ENCODE data around the gene LRRC23. TPM values are rescaled to one million over a fixed set of nuclear protein-coding genes. Genes with fewer than 3 reads are reported as not detected.

The LRRC23 gene
- polyA plus RNA-seq, 1 donor from 2014 or later: 20.5 TPM

DNA sequence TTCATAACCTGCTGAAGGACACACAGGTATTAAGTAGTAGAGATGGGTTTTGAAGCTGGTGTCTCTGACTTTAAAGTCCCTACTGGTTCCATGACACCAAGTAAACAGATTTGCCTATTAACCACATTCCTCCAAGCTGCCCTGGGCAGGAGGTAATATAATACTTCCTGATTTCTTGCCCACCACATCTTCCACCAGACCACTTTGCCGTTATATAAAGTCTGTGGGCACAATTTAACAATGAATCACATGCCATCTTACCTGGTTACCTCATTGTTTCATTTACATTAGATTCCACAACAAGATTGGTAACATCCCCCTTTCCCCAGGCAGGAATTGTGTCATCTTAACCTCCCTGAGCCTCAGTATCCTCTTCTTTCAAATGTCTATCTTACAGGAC is 900 bp upstream of the LRRC23 start:
- no peaks in the 10 kb centered on the region for H3K36me3 ChIP-seq (ENCODE audit: insufficient read depth, low read length)
- H3K9me3 ChIP-seq (ENCODE audit: low read length): no peaks in the 10 kb centered on the region
- peak overlapping the region; percentile 92 for H3K27ac ChIP-seq (ENCODE audit: low read length)
- no peaks in the 10 kb centered on the region for H3K79me2 ChIP-seq (replicated peaks; ENCODE audit: insufficient read depth, low read length)
- H3K9ac ChIP-seq (ENCODE audit: low read length): peak overlapping the region; percentile 82
- H3K9me2 ChIP-seq (ENCODE audit: insufficient read depth, low read length): no peaks in the 10 kb centered on the region
- H3K27me3 ChIP-seq (ENCODE audit: insufficient read depth, low read depth, low read length): no peaks in the 10 kb centered on the region
- H2AFZ ChIP-seq (ENCODE audit: low read depth, low read length): peak overlapping the region; percentile 43
- TF ChIP-seq, protein P1, sequence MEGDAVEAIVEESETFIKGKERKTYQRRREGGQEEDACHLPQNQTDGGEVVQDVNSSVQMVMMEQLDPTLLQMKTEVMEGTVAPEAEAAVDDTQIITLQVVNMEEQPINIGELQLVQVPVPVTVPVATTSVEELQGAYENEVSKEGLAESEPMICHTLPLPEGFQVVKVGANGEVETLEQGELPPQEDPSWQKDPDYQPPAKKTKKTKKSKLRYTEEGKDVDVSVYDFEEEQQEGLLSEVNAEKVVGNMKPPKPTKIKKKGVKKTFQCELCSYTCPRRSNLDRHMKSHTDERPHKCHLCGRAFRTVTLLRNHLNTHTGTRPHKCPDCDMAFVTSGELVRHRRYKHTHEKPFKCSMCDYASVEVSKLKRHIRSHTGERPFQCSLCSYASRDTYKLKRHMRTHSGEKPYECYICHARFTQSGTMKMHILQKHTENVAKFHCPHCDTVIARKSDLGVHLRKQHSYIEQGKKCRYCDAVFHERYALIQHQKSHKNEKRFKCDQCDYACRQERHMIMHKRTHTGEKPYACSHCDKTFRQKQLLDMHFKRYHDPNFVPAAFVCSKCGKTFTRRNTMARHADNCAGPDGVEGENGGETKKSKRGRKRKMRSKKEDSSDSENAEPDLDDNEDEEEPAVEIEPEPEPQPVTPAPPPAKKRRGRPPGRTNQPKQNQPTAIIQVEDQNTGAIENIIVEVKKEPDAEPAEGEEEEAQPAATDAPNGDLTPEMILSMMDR (IDR thresholded peaks at IDR 0.05; ENCODE audit: poor library complexity, severe bottlenecking): no peak
- TF ChIP-seq TAF1 (IDR thresholded peaks at IDR 0.05; ENCODE audit: low read depth): no peak
- TF ChIP-seq EZH2 (IDR thresholded peaks at IDR 0.05; ENCODE audit: borderline replicate concordance, insufficient read depth, low read length, poor library complexity, severe bottlenecking): no peak
- no peak for TF ChIP-seq SMC3 (conservative IDR thresholded peaks at IDR 0.05; ENCODE audit: poor library complexity)
- TF ChIP-seq MXI1 (conservative IDR thresholded peaks at IDR 0.05; ENCODE audit: poor library complexity, severe bottlenecking): no peak
- TF ChIP-seq, protein P2, sequence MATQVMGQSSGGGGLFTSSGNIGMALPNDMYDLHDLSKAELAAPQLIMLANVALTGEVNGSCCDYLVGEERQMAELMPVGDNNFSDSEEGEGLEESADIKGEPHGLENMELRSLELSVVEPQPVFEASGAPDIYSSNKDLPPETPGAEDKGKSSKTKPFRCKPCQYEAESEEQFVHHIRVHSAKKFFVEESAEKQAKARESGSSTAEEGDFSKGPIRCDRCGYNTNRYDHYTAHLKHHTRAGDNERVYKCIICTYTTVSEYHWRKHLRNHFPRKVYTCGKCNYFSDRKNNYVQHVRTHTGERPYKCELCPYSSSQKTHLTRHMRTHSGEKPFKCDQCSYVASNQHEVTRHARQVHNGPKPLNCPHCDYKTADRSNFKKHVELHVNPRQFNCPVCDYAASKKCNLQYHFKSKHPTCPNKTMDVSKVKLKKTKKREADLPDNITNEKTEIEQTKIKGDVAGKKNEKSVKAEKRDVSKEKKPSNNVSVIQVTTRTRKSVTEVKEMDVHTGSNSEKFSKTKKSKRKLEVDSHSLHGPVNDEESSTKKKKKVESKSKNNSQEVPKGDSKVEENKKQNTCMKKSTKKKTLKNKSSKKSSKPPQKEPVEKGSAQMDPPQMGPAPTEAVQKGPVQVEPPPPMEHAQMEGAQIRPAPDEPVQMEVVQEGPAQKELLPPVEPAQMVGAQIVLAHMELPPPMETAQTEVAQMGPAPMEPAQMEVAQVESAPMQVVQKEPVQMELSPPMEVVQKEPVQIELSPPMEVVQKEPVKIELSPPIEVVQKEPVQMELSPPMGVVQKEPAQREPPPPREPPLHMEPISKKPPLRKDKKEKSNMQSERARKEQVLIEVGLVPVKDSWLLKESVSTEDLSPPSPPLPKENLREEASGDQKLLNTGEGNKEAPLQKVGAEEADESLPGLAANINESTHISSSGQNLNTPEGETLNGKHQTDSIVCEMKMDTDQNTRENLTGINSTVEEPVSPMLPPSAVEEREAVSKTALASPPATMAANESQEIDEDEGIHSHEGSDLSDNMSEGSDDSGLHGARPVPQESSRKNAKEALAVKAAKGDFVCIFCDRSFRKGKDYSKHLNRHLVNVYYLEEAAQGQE (IDR thresholded peaks at IDR 0.05; ENCODE audit: borderline replicate concordance): no peak
- no peak for TF ChIP-seq POLR2AphosphoS5 (IDR thresholded peaks at IDR 0.05)
- peak overlapping the region; percentile 67 for H3K4me3 ChIP-seq (ENCODE audit: low read length)
- H3F3A ChIP-seq (ENCODE audit: insufficient read depth, low read length, poor library complexity, severe bottlenecking): peaks cover 4% of the 10 kb centered on the region
- no peaks in the 10 kb centered on the region for H4K20me1 ChIP-seq (ENCODE audit: insufficient read depth)
- H3K4me2 ChIP-seq (ENCODE audit: low read length): peak overlapping the region; percentile 26

DNA sequence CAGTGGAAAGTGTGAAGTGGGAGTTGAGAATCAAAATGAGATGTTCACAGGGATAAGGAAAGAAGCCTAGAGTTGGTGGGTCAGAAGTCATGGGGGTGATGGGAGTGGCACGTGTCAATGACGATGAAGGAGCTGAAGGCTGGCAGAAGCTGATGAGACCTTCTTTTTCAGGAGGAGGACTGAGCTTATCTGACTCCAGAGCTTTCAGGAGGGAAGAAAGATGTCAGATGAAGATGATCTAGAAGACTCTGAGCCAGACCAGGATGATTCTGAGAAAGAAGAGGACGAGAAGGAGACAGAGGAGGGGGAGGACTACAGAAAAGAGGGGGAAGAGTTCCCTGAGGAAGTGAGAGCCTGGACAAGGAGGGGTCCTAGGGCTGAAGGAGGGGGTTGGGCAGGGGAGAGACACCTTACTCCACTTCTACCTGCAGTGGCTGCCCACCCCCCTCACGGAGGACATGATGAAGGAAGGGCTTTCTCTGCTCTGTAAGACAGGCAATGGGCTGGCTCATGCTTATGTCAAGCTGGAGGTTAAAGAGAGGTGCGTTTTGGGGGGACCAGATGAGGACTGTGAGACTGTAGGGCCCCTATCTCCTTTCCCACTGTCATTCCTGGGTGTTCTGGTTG is 905 bp downstream of the LRRC23 start:
- H3K4me3 ChIP-seq (ENCODE audit: low read length): peak overlapping the region; percentile 67
- H3K27ac ChIP-seq (ENCODE audit: low read length): peak overlapping the region; percentile 92

More for the DNA sequence above, 905 bp downstream of the LRRC23 start:
- Histone ChIP-seq H3F3A (ENCODE audit: insufficient read depth, low read length, poor library complexity, severe bottlenecking) (peaks cover 4% of the 10 kb centered on the region), H3K27me3 (ENCODE audit: insufficient read depth, low read depth, low read length) (no peaks in the 10 kb centered on the region), H3K9me2 (ENCODE audit: insufficient read depth, low read length) (no peaks in the 10 kb centered on the region), H3K9ac (ENCODE audit: low read length) (peak overlapping the region; percentile 82), H2AFZ (ENCODE audit: low read depth, low read length) (peak overlapping the region; percentile 43), H3K9me3 (ENCODE audit: low read length) (no peaks in the 10 kb centered on the region), H3K36me3 (ENCODE audit: insufficient read depth, low read length) (no peaks in the 10 kb centered on the region), H4K20me1 (ENCODE audit: insufficient read depth) (no peaks in the 10 kb centered on the region), H3K79me2 (replicated peaks; ENCODE audit: insufficient read depth, low read length) (no peaks in the 10 kb centered on the region), H3K4me2 (ENCODE audit: low read length) (peak overlapping the region; percentile 90)
- TF ChIP-seq, protein P1 (IDR thresholded peaks at IDR 0.05; ENCODE audit: poor library complexity, severe bottlenecking): no peak
- TF ChIP-seq RAD21 (conservative IDR thresholded peaks at IDR 0.05) (no peak), TAF1 (IDR thresholded peaks at IDR 0.05; ENCODE audit: low read depth) (no peak), SMC3 (conservative IDR thresholded peaks at IDR 0.05; ENCODE audit: poor library complexity) (no peak), POLR2AphosphoS5 (IDR thresholded peaks at IDR 0.05) (no peak), EZH2 (IDR thresholded peaks at IDR 0.05; ENCODE audit: borderline replicate concordance, insufficient read depth, low read length, poor library complexity, severe bottlenecking) (no peak), EP300 (conservative IDR thresholded peaks at IDR 0.05; ENCODE audit: poor library complexity, severe bottlenecking) (no peak)
- TF ChIP-seq, protein P2 (IDR thresholded peaks at IDR 0.05; ENCODE audit: borderline replicate concordance): no peak

All from neural cell (in vitro differentiated cells).